Amygdala (tissue), 56 donors: ENCODE measurements around the gene HOXD4.

Source experiments
- DNase-seq, 56 donors: peaks; one replicate each; lab custom pipeline; 2025; lab: John Stamatoyannopoulos, UW

HOXD4 gene

GRCh38 chr2:176165370-176166050 lies 14.2 kb downstream of the HOXD4 start:
- DNase-seq: no peak

GRCh38 chr2:176166272-176166671 lies 14.9 kb downstream of the HOXD4 start:
- DNase-seq: no peak

- DNase-seq: no peak
Observed at GRCh38 chr2:176167398-176167797, 16.0 kb downstream of the HOXD4 start.

GRCh38 chr2:176169181-176169580 lies 17.8 kb downstream of the HOXD4 start:
- DNase-seq: no peak

GRCh38 chr2:176169711-176170110 lies 18.4 kb downstream of the HOXD4 start:
- no peak for DNase-seq

- no peak for DNase-seq
Observed at GRCh38 chr2:176170602-176171305, 19.4 kb downstream of the HOXD4 start.

- DNase-seq: peak in 11 of 56 donors; percentile 7 to 54 (median 20)
Observed at GRCh38 chr2:176171351-176172006, 20.1 kb downstream of the HOXD4 start.

- no peak for DNase-seq
Observed at GRCh38 chr2:176172007-176172894, 20.9 kb downstream of the HOXD4 start.

GRCh38 chr2:176172895-176173566 lies 21.7 kb downstream of the HOXD4 start:
- DNase-seq: no peak

GRCh38 chr2:176173567-176174381 lies 22.4 kb downstream of the HOXD4 start:
- DNase-seq: no peak

GRCh38 chr2:176174382-176174823 lies 23.1 kb downstream of the HOXD4 start:
- DNase-seq: peak in 6 of 56 donors; percentile 14 to 49 (median 20)

- peak in 48 of 56 donors; percentile 7 to 77 (median 45) for DNase-seq
Observed at GRCh38 chr2:176174824-176175708, 23.7 kb downstream of the HOXD4 start.

- peak in 3 of 56 donors; percentile 7 to 36 (median 17) for DNase-seq
Observed at GRCh38 chr2:176175709-176176607, 24.6 kb downstream of the HOXD4 start.

GRCh38 chr2:176177580-176178037 lies 26.3 kb downstream of the HOXD4 start:
- DNase-seq: no peak

- peak in 3 of 56 donors; percentile 7 to 18 (median 10) for DNase-seq
Observed at GRCh38 chr2:176178038-176178756, 26.8 kb downstream of the HOXD4 start.

- no peak for DNase-seq
Observed at GRCh38 chr2:176178757-176179295, 27.5 kb downstream of the HOXD4 start.
